ENCODE data around the gene CIDEB. TPM values are rescaled to one million over a fixed set of nuclear protein-coding genes. Genes with fewer than 3 reads are reported as not detected.

The CIDEB gene
- total and polyA plus RNA-seq, 10 of the 15 experiments (the other 5 are each of a cell fraction or from before 2014, with no cell fraction given), result 0.34 to 6.3 (median 3.2) TPM

GRCh38 chr14:24271134-24271833, 36.5 kb downstream of the CIDEB start, which contains the start of gene RABGGTA (continued):
- TF ChIP-seq HSF1 (IDR thresholded peaks at IDR 0.05; ENCODE audit: low read depth, low read length) (0 out of 2 replicates have a peak, but pooled peaks have one; percentile 11), YBX1 (IDR thresholded peaks at IDR 0.05) (no peak), MTA3 (IDR thresholded peaks at IDR 0.05; ENCODE audit: borderline replicate concordance, low read length) (no peak), PBX3 (IDR thresholded peaks at IDR 0.05; ENCODE audit: insufficient replicate concordance, low read depth, low read length) (peak; percentile 94), SIX5 (IDR thresholded peaks at IDR 0.05; ENCODE audit: low read depth, low read length, severe bottlenecking) (peak; percentile 41), MYB (IDR thresholded peaks at IDR 0.05; ENCODE audit: borderline replicate concordance, low read depth, low read length) (no peak), GATAD2B (conservative IDR thresholded peaks at IDR 0.05; ENCODE audit: low read depth) (peak; percentile 98), SMC3 (IDR thresholded peaks at IDR 0.05; ENCODE audit: borderline replicate concordance, low read length) (no peak; the same call in 1 of the 2 replicates), STAT3 (IDR thresholded peaks at IDR 0.05; ENCODE audit: low read depth, low read length) (no peak), ETV6 (conservative IDR thresholded peaks at IDR 0.05 in 1 of 2, IDR thresholded peaks at IDR 0.05 in 1 of 2; ENCODE audit: borderline replicate concordance in 1 of 2, low read depth in 1 of 2) (peak; percentile 39 to 59; a peak in 1 of 4 replicates), ATF2 (IDR thresholded peaks at IDR 0.05; ENCODE audit: low read length) (no peak), IRF5 (IDR thresholded peaks at IDR 0.05; ENCODE audit: borderline replicate concordance) (no peak), YY1 (IDR thresholded peaks at IDR 0.05; ENCODE audit: low read depth, low read length) (peak; percentile 87), WRNIP1 (IDR thresholded peaks at IDR 0.05; ENCODE audit: borderline replicate concordance, low read depth, low read length) (peak; percentile 90; the same call in 1 of the 2 replicates), RAD21 (IDR thresholded peaks at IDR 0.05; ENCODE audit: insufficient read depth, low read depth, low read length) (0 out of 2 replicates have a peak, but pooled peaks have one; percentile 25), ELK1 (IDR thresholded peaks at IDR 0.05; ENCODE audit: low read depth, low read length) (peak; percentile 84), FOXK2 (IDR thresholded peaks at IDR 0.05) (peak; percentile 45; the same call in 1 of the 2 replicates), E2F8 (IDR thresholded peaks at IDR 0.05; ENCODE audit: low read depth, partially characterized antibody) (no peak), EZH2 (IDR thresholded peaks at IDR 0.05; ENCODE audit: borderline replicate concordance, control insufficient read depth, low read depth, low read length) (no peak)
